Measurements from ENCODE around the gene NFATC1.
"Not testable (repeated sequence)": the region's sequence is repeated elsewhere in the genome, so short reads cannot be mapped to it uniquely, and the experiment has no call there.

The NFATC1 gene

GRCh38 chr18:79479116-79479760 is 83.5 kb downstream of the NFATC1 start:
- no peak for DNase-seq

- DNase-seq: no peak
Measured at GRCh38 chr18:79479761-79480161, 84.0 kb downstream of the NFATC1 start.

- DNase-seq: no peak
Measured at GRCh38 chr18:79480171-79481045, 84.7 kb downstream of the NFATC1 start.

GRCh38 chr18:79481046-79481790 is 85.5 kb downstream of the NFATC1 start:
- no peak for DNase-seq

GRCh38 chr18:79483393-79483792 is 87.7 kb downstream of the NFATC1 start:
- DNase-seq: not testable (repeated sequence)

GRCh38 chr18:79483971-79484491 is 88.3 kb downstream of the NFATC1 start:
- no peak for DNase-seq

- DNase-seq: no peak
Measured at GRCh38 chr18:79484661-79485621, 89.2 kb downstream of the NFATC1 start.

GRCh38 chr18:79485788-79486355 is 90.1 kb downstream of the NFATC1 start:
- DNase-seq: no peak

GRCh38 chr18:79486356-79487182 is 90.8 kb downstream of the NFATC1 start:
- no peak for DNase-seq

GRCh38 chr18:79487183-79487800 is 91.6 kb downstream of the NFATC1 start:
- no peak for DNase-seq

GRCh38 chr18:79487801-79488201 is 92.1 kb downstream of the NFATC1 start:
- DNase-seq: no peak

GRCh38 chr18:79488311-79489050 is 92.8 kb downstream of the NFATC1 start:
- DNase-seq: no peak

- DNase-seq: no peak
Measured at GRCh38 chr18:79489051-79489898, 93.5 kb downstream of the NFATC1 start.

GRCh38 chr18:79489899-79490625 is 94.3 kb downstream of the NFATC1 start:
- no peak for DNase-seq

GRCh38 chr18:79490626-79491041 is 94.9 kb downstream of the NFATC1 start:
- no peak for DNase-seq

- DNase-seq: no peak
Measured at GRCh38 chr18:79491081-79491551, 95.4 kb downstream of the NFATC1 start.

GRCh38 chr18:79493211-79493800 is 97.6 kb downstream of the NFATC1 start:
- no peak for DNase-seq

Data from activated CD4-positive, alpha-beta T cell treated with anti-CD3 and anti-CD28 coated beads for 4 hours (primary cell).